IMR-90 (cell line): ENCODE results near the gene DLAT. TPM values are rescaled to one million over a fixed set of nuclear protein-coding genes. Genes with fewer than 3 reads are reported as not detected.

ENCODE experiments used
- ATAC-seq: fragments of 200-7000 bp; cut with Tn5 transposase; 2 replicates; pipeline ENCODE4 v1.9.1; 2020; ENCODE audit warnings: low read depth, mild to moderate bottlenecking, moderate library complexity
- BruUV-seq: library from RNA; stranded (reverse); fragments of 400-500 nt; replicated peaks from 2 replicates; lab custom pipeline; 2021; lab: Mats Ljungman, UMichigan
- CTCF ChIA-PET: fragments of 300-600 bp; formaldehyde crosslinking; extraction: SDS; loops from one replicate; lab custom pipeline; 2021; ENCODE audit warnings: antibody characterized with exemption; lab: Yijun Ruan, JAX
- POLR2A ChIA-PET: fragments of 300-600 bp; sonication (Branson Sonifier 250); formaldehyde crosslinking; loops from one replicate; lab custom pipeline; 2022; ENCODE audit warnings: antibody characterized with exemption; ENCODE audit not compliant: unreplicated experiment; lab: Charles Lee
- DNase-seq: peaks from one replicate; pipeline ENCODE4 v3.0.0; 2013
- H2AFZ ChIP-seq: replicated peaks from 2 replicates; pipeline ENCODE3; 2013; ENCODE audit warnings: low read length, mild to moderate bottlenecking; ENCODE audit not compliant: poor library complexity
- H2AK5ac ChIP-seq: 2 replicates; pipeline ENCODE4 v1.6.1; 2013; ENCODE audit warnings: low read depth, low read length, inconsistent platforms
- H2AK9ac ChIP-seq: replicated peaks from 2 replicates; pipeline ENCODE3; 2013; ENCODE audit warnings: mild to moderate bottlenecking, low read depth, low read length, moderate library complexity; ENCODE audit not compliant: poor library complexity
- H2BK120ac ChIP-seq: 2 replicates; pipeline ENCODE4 v1.6.1; 2013; ENCODE audit warnings: low read depth, low read length, inconsistent platforms
- H2BK15ac ChIP-seq: 3 replicates; pipeline ENCODE4 v1.6.1; 2013; ENCODE audit warnings: low read depth, low read length, inconsistent platforms
- H2BK20ac ChIP-seq: 2 replicates; pipeline ENCODE4 v1.6.1; 2013; ENCODE audit warnings: low read depth, mild to moderate bottlenecking, inconsistent platforms, low read length, moderate library complexity
- H2BK5ac ChIP-seq: 2 replicates; pipeline ENCODE4 v1.6.1; 2013; ENCODE audit warnings: mild to moderate bottlenecking, low read depth, low read length, inconsistent platforms; ENCODE audit not compliant: poor library complexity, severe bottlenecking
- H3K14ac ChIP-seq: replicated peaks from 2 replicates; pipeline ENCODE4 v1.6.1; 2013; ENCODE audit warnings: low read depth, low read length, inconsistent platforms
- H3K18ac ChIP-seq: 2 replicates; pipeline ENCODE4 v1.6.1; 2013; ENCODE audit warnings: low read depth, low read length, control low read depth
- H3K23ac ChIP-seq: 2 replicates; pipeline ENCODE4 v1.6.1; 2013; ENCODE audit warnings: low read depth, low read length, inconsistent platforms
- H3K27ac ChIP-seq: 2 replicates; pipeline ENCODE4 v1.5.1; 2013; ENCODE audit warnings: mild to moderate bottlenecking, control low read depth, low read length; ENCODE audit not compliant: insufficient read depth
- H3K27me3 ChIP-seq: 2 replicates; pipeline ENCODE4 v1.6.1; 2013; ENCODE audit warnings: low read length; ENCODE audit not compliant: control insufficient read depth, insufficient read depth
- H3K36me3 ChIP-seq: 2 replicates; pipeline ENCODE4 v1.6.1; 2013; ENCODE audit warnings: low read length, mixed read lengths; ENCODE audit not compliant: control insufficient read depth, insufficient read depth
- H3K4ac ChIP-seq: 2 replicates; pipeline ENCODE4 v1.6.1; 2013; ENCODE audit warnings: low read depth, low read length, inconsistent platforms
- H3K4me1 ChIP-seq: 2 replicates; pipeline ENCODE4 v1.6.1; 2013; ENCODE audit warnings: low read length, mixed read lengths; ENCODE audit not compliant: control insufficient read depth, insufficient read depth
- H3K4me2 ChIP-seq: 2 replicates; pipeline ENCODE4 v1.6.1; 2013; ENCODE audit warnings: low read depth, mild to moderate bottlenecking, control low read depth, low read length, moderate library complexity
- H3K4me3 ChIP-seq: 2 replicates; pipeline ENCODE4 v1.5.1; 2013; ENCODE audit warnings: low read depth, mild to moderate bottlenecking, control low read depth, low read length, moderate library complexity; ENCODE audit not compliant: insufficient read depth
- H3K56ac ChIP-seq: 2 replicates; pipeline ENCODE4 v1.6.1; 2013; ENCODE audit warnings: low read length, inconsistent platforms; ENCODE audit not compliant: insufficient read depth; ENCODE audit errors: extremely low read depth
- H3K79me1 ChIP-seq, 2 experiments: 2 replicates each; pipeline ENCODE4 v1.6.1; 2013; ENCODE audit warnings: low read length in 2 of 2, inconsistent platforms in 1 of 2, low read depth in 1 of 2
- H3K9ac ChIP-seq: 2 replicates; pipeline ENCODE4 v1.6.1; 2013; ENCODE audit warnings: low read depth, low read length, control low read depth
- H3K9me1 ChIP-seq: 2 replicates; pipeline ENCODE4 v1.6.1; 2013; ENCODE audit warnings: low read length, inconsistent platforms; ENCODE audit not compliant: insufficient read depth
- H3K9me3 ChIP-seq: 2 replicates; pipeline ENCODE4 v1.6.1; 2013; ENCODE audit warnings: low read length; ENCODE audit not compliant: control insufficient read depth, insufficient read depth
- H4K20me1 ChIP-seq: 2 replicates; pipeline ENCODE4 v1.6.1; 2013; ENCODE audit warnings: low read length, inconsistent platforms; ENCODE audit not compliant: insufficient read depth
- H4K5ac ChIP-seq: 2 replicates; pipeline ENCODE4 v1.6.1; 2013; ENCODE audit warnings: mild to moderate bottlenecking, low read depth, low read length, control low read depth
- H4K8ac ChIP-seq, 2 experiments: 2 replicates each; pipeline ENCODE4 v1.6.1; 2013; ENCODE audit warnings: low read depth in 2 of 2, low read length in 2 of 2, control low read depth in 1 of 2, inconsistent platforms in 1 of 2
- H4K91ac ChIP-seq: 2 replicates; pipeline ENCODE4 v1.6.1; 2013; ENCODE audit warnings: low read depth, low read length, inconsistent platforms; ENCODE audit not compliant: insufficient read depth
- POLR2A ChIP-seq: IDR thresholded peaks from 2 replicates; pipeline ENCODE4 v1.6.1; 2012; ENCODE audit warnings: mild to moderate bottlenecking, low read depth, low read length
- RAD21 ChIP-seq: IDR thresholded peaks from 2 replicates; pipeline ENCODE4 v1.6.1; 2012; ENCODE audit warnings: low read length, improper control_type of control experiment
- WGBS, 2 experiments: methylation state at CpG; one replicate each; pipeline versions ENCODE4 v1.1.5 to v1.1.7; 2013; ENCODE audit warnings: missing lambda C conversion rate in 2 of 2; ENCODE audit not compliant: insufficient read length in 1 of 2; ENCODE audit errors: extremely low coverage in 2 of 2; 5-methylcytosine and 5-hydroxymethylcytosine counted together
- dilution Hi-C: fragments of 300-500 bp; cut with HindIII; formaldehyde crosslinking; loops from one replicate; pipeline ENCODE4 v1.14.3; 2018; ENCODE audit warnings: low sequenced_read_pairs; ENCODE audit not compliant: unreplicated experiment
- in situ Hi-C: fragments of 300-500 bp; cut with MboI; formaldehyde crosslinking; loops from 3 replicates; pipeline ENCODE4 v1.14.3; 2019; ENCODE audit warnings: low sequenced_read_pairs, inconsistent platforms, mixed read lengths
- intact Hi-C: fragments of 100-400 bp; cut with micrococcal nuclease; formaldehyde crosslinking; loops from 2 replicates; pipeline ENCODE4 v1.10.0; 2022
- polyA plus RNA-seq, 3 experiments: library from polyadenylated mRNA; depleted of rRNA; stranded (reverse); fragments of >200 nt; gene quantifications; 2 replicates each; pipeline ENCODE4 v1.2.3, GENCODE V29; 2012; ENCODE audit warnings: low replicate concordance in 1 of 3
- total RNA-seq: library from RNA; depleted of rRNA; stranded (reverse); fragments of >200 nt; gene quantifications from 2 replicates; pipeline ENCODE4 v1.2.3, GENCODE V29; 2012
- TF ChIP-seq, protein P1 (sequence below): conservative IDR thresholded peaks from 2 replicates; pipeline ENCODE4 v1.5.1; 2012; ENCODE audit warnings: mild to moderate bottlenecking, low read depth, low read length, improper control_type of control experiment

The DLAT gene
- total and polyA plus RNA-seq, 2 of the 4 experiments (the other 2 are of a cell fraction), result 15.5 to 27.2 TPM

DNA sequence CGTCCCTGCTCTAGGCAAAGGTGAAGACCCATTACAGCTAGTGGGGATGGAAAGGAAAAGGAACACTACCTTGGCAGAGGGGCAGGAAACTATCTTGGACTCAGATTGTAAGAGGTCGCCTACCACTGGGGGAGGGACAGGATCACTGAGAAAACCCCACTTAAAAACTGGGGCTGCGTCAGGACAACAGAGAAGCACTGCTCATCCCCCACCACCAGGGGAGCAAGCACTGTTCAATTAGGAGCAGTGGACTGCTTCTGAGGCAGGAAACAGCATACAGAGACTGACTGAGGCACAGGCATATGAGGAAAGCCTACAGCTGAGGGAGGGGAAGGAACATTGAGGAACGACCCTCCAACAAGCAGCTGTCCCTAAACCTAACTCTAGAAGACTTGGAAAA, 20.8 kb upstream of the DLAT start:
- no peaks in the 10 kb centered on the region for H3K79me1 ChIP-seq
- H4K8ac ChIP-seq, result no peak overlapping the region
- H3K18ac ChIP-seq, result no peak overlapping the region
- H2BK20ac ChIP-seq, result no peak overlapping the region
- H3K56ac ChIP-seq, result no peak overlapping the region
- H2BK15ac ChIP-seq, result no peak overlapping the region
- H3K14ac ChIP-seq, result no peak overlapping the region
- ATAC-seq (no peak), DNase-seq (no peak)
- H3K9me3 ChIP-seq, result no peaks in the 10 kb centered on the region
- POLR2A ChIA-PET, result no interaction called here
- H2AFZ ChIP-seq, result no peak overlapping the region
- intact Hi-C loops, result no loop called here
- no peak overlapping the region for H3K4ac ChIP-seq
- no peak overlapping the region for H3K23ac ChIP-seq
- 80% methylated on average over 1 of the region's 4 CpGs; no CpG with 5 or more reads in 1 of the 2 experiments for WGBS, 2 experiments
- no peak overlapping the region for H3K27ac ChIP-seq
- H3K4me3 ChIP-seq, result no peak overlapping the region
- H4K91ac ChIP-seq, result no peak overlapping the region
- TF ChIP-seq POLR2A, result no peak
- TF ChIP-seq, protein P1, sequence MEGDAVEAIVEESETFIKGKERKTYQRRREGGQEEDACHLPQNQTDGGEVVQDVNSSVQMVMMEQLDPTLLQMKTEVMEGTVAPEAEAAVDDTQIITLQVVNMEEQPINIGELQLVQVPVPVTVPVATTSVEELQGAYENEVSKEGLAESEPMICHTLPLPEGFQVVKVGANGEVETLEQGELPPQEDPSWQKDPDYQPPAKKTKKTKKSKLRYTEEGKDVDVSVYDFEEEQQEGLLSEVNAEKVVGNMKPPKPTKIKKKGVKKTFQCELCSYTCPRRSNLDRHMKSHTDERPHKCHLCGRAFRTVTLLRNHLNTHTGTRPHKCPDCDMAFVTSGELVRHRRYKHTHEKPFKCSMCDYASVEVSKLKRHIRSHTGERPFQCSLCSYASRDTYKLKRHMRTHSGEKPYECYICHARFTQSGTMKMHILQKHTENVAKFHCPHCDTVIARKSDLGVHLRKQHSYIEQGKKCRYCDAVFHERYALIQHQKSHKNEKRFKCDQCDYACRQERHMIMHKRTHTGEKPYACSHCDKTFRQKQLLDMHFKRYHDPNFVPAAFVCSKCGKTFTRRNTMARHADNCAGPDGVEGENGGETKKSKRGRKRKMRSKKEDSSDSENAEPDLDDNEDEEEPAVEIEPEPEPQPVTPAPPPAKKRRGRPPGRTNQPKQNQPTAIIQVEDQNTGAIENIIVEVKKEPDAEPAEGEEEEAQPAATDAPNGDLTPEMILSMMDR, result peak; percentile 26; the same call in 1 of the 2 replicates
- TF ChIP-seq RAD21, result 0 out of 2 replicates have a peak, but pooled peaks have one; percentile 16
- no peak overlapping the region for H3K4me2 ChIP-seq
- no peak overlapping the region for H2BK5ac ChIP-seq
- no peak overlapping the region for H2BK120ac ChIP-seq
- H3K9me1 ChIP-seq, result no peaks in the 10 kb centered on the region
- H3K9ac ChIP-seq, result no peak overlapping the region
- CTCF ChIA-PET, result no interaction called here
- BruUV-seq, result no TSS peak
- dilution Hi-C loops, result no loop called here
- no peaks in the 10 kb centered on the region for H3K4me1 ChIP-seq
- in situ Hi-C loops, result no loop called here
- H4K5ac ChIP-seq, result no peak overlapping the region
- H2AK5ac ChIP-seq, result no peak overlapping the region
- H3K27me3 ChIP-seq, result no peaks in the 10 kb centered on the region
- H4K20me1 ChIP-seq, result no peaks in the 10 kb centered on the region
- H3K36me3 ChIP-seq, result peaks cover 8% of the 10 kb centered on the region; the same call in 1 of the 2 replicates
- no peak overlapping the region for H2AK9ac ChIP-seq
